ENCODE data around the gene FOXP1. TPM values are rescaled to one million over a fixed set of nuclear protein-coding genes. Genes with fewer than 3 reads are reported as not detected.

Gene FOXP1
- total and polyA plus RNA-seq, 4 donors, result 4.9 to 35.4 (median 32.0) TPM

- Histone ChIP-seq H3K9ac (ENCODE audit: low read depth in 1 of 2, low read length in 2 of 2) (no peak overlapping the region), H3K4me3 (ENCODE audit: low read depth in 1 of 3, low read length in 3 of 3) (no peak overlapping the region), H3K27ac (ENCODE audit: low read depth in 1 of 2, low read length in 2 of 2) (no peak overlapping the region), H3K27me3 (ENCODE audit: control insufficient read depth in 4 of 4, insufficient read depth in 4 of 4, low read length in 3 of 4) (no peaks in the 10 kb centered on the region), H3K4me1 (ENCODE audit: control insufficient read depth in 4 of 4, insufficient read depth in 4 of 4, low read length in 3 of 4) (no peaks in the 10 kb centered on the region), H3K9me3 (ENCODE audit: control insufficient read depth in 4 of 4, low read length in 3 of 4) (no peaks in the 10 kb centered on the region), H3K36me3 (ENCODE audit: control insufficient read depth in 4 of 4, insufficient read depth in 3 of 4, low read depth in 1 of 4, low read length in 3 of 4) (peaks cover 0 to 10% (median 1%) of the 10 kb centered on the region in 4 donors)
- 93% methylated on average over 7 of the region's 7 CpGs for WGBS
- DNase-seq (ENCODE audit: low spot score), result no peak
- TF ChIP-seq FOXA2 (IDR thresholded peaks at IDR 0.05) (no peak), MAX (IDR thresholded peaks at IDR 0.05) (no peak), CTCF (IDR thresholded peaks at IDR 0.05; ENCODE audit: low read depth, low read length, missing input control) (no peak), ATF3 (IDR thresholded peaks at IDR 0.05) (no peak), REST (IDR thresholded peaks at IDR 0.05) (no peak), RXRA (IDR thresholded peaks at IDR 0.05) (no peak), TAF1 (conservative IDR thresholded peaks at IDR 0.05) (no peak), SP1 (IDR thresholded peaks at IDR 0.05) (no peak), JUND (IDR thresholded peaks at IDR 0.05) (no peak), NR2F2 (IDR thresholded peaks at IDR 0.05) (no peak), EGR1 (IDR thresholded peaks at IDR 0.05; ENCODE audit: low read depth in 2 of 2) (no peak)
Measured at GRCh38 chr3:71565316-71565715, 18.2 kb downstream of the FOXP1 start.

GRCh38 chr3:71564361-71564760 is 19.2 kb downstream of the FOXP1 start:
- no peak for TF ChIP-seq MAX (IDR thresholded peaks at IDR 0.05)
- no peak for TF ChIP-seq FOXA1 (IDR thresholded peaks at IDR 0.05)
- TF ChIP-seq YY1 (IDR thresholded peaks at IDR 0.05), result no peak
- no peak for TF ChIP-seq EGR1 (IDR thresholded peaks at IDR 0.05; ENCODE audit: low read depth in 2 of 2)
- TF ChIP-seq RXRA (IDR thresholded peaks at IDR 0.05), result no peak
- TF ChIP-seq JUND (IDR thresholded peaks at IDR 0.05), result no peak
- TF ChIP-seq RAD21 (IDR thresholded peaks at IDR 0.05), result no peak
- no peak for TF ChIP-seq GABPA (IDR thresholded peaks at IDR 0.05 in 1 of 2, conservative IDR thresholded peaks at IDR 0.05 in 1 of 2)
- TF ChIP-seq ATF3 (IDR thresholded peaks at IDR 0.05), result no peak
- no peak for TF ChIP-seq ZBTB33 (IDR thresholded peaks at IDR 0.05)
- TF ChIP-seq TAF1 (conservative IDR thresholded peaks at IDR 0.05), result no peak
- WGBS, result 87% methylated on average over 6 of the region's 6 CpGs
- DNase-seq (ENCODE audit: low spot score), result no peak

More at GRCh38 chr3:71564361-71564760, 19.2 kb downstream of the FOXP1 start:
- Histone ChIP-seq H3K27me3 (ENCODE audit: control insufficient read depth in 4 of 4, insufficient read depth in 4 of 4, low read length in 3 of 4) (no peaks in the 10 kb centered on the region), H3K4me1 (ENCODE audit: control insufficient read depth in 4 of 4, insufficient read depth in 4 of 4, low read length in 3 of 4) (no peaks in the 10 kb centered on the region), H3K4me3 (ENCODE audit: low read depth in 1 of 3, low read length in 3 of 3) (no peak overlapping the region), H3K36me3 (ENCODE audit: control insufficient read depth in 4 of 4, insufficient read depth in 3 of 4, low read depth in 1 of 4, low read length in 3 of 4) (peaks cover 0 to 14% (median 1%) of the 10 kb centered on the region in 4 donors), H3K9ac (ENCODE audit: low read depth in 1 of 2, low read length in 2 of 2) (no peak overlapping the region), H3K27ac (ENCODE audit: low read depth in 1 of 2, low read length in 2 of 2) (no peak overlapping the region), H3K9me3 (ENCODE audit: control insufficient read depth in 4 of 4, low read length in 3 of 4) (no peaks in the 10 kb centered on the region)
